ENCODE measurements around the gene YBEY. TPM values are rescaled to one million over a fixed set of nuclear protein-coding genes. Genes with fewer than 3 reads are reported as not detected.

YBEY gene
- total RNA-seq, 2 experiments from 2014 or later = 16.4 to 17.7 TPM

GRCh38 chr21:46256501-46256994 is 29.6 kb upstream of the YBEY start:
- POLR2A ChIA-PET = no interaction called here
- CTCF ChIA-PET = no interaction called here

- CTCF ChIA-PET = no interaction called here
- POLR2A ChIA-PET = no interaction called here
Observed at GRCh38 chr21:46264046-46264689, 22.0 kb upstream of the YBEY start.

- CTCF ChIA-PET = no interaction called here
Observed at GRCh38 chr21:46264690-46265144, 21.4 kb upstream of the YBEY start.

GRCh38 chr21:46265736-46266525 is 20.2 kb upstream of the YBEY start:
- ChIA-PET CTCF (no interaction called here), POLR2A (no interaction called here)

More at GRCh38 chr21:46264690-46265144, 21.4 kb upstream of the YBEY start:
- POLR2A ChIA-PET = no interaction called here

- POLR2A ChIA-PET = no interaction called here
- CTCF ChIA-PET = no interaction called here
Observed at GRCh38 chr21:46266946-46267345, 19.2 kb upstream of the YBEY start.

GRCh38 chr21:46268371-46268770 is 17.8 kb upstream of the YBEY start:
- POLR2A ChIA-PET = interaction anchor here (1.0 kb wide), 1 partner anchor 9 kb away, joined by 3 read pairs; no protein-coding TSS in a partner anchor
- CTCF ChIA-PET = interaction anchor here (1.2 kb wide), 1 partner anchor 10 kb away, joined by 4 read pairs; no protein-coding TSS in a partner anchor

GRCh38 chr21:46269466-46269865 is 16.7 kb upstream of the YBEY start:
- CTCF ChIA-PET = no interaction called here

GRCh38 chr21:46273341-46273740 is 12.8 kb upstream of the YBEY start:
- ChIA-PET CTCF (no interaction called here), POLR2A (no interaction called here)

More at GRCh38 chr21:46269466-46269865, 16.7 kb upstream of the YBEY start:
- POLR2A ChIA-PET = no interaction called here

GRCh38 chr21:46274797-46275390 is 11.2 kb upstream of the YBEY start:
- POLR2A ChIA-PET = interaction anchor here (0.7 kb wide), 1 partner anchor 23 kb away, joined by 5 read pairs; no protein-coding TSS in a partner anchor
- CTCF ChIA-PET = interaction anchor here (0.7 kb wide), 1 partner anchor 11 kb away, joined by 3 read pairs; the partner anchor contains the start of genes MCM3AP and YBEY

- CTCF ChIA-PET = interaction anchor here (1.3 to 1.8 kb wide), 4 partner anchors 25 to 311 kb away, joined by 3 to 6 read pairs (median 4); no protein-coding TSS in a partner anchor
- POLR2A ChIA-PET = no interaction called here
Observed at GRCh38 chr21:46284077-46284644, 2.0 kb upstream of the YBEY start.

GRCh38 chr21:46284733-46285132 is 1.4 kb upstream of the YBEY start:
- POLR2A ChIA-PET = interaction anchor here (0.7 kb wide), 2 partner anchors 9 to 44 kb away, joined by 3 to 4 read pairs; no protein-coding TSS in a partner anchor
- CTCF ChIA-PET = interaction anchor here (0.7 to 1.8 kb wide), 5 partner anchors 25 to 312 kb away, joined by 3 to 6 read pairs (median 3); no protein-coding TSS in a partner anchor

GRCh38 chr21:46285206-46285661 is 908 bp upstream of the YBEY start, which contains the start of gene MCM3AP:
Gene MCM3AP, minus strand, starts transcription at chr21:46285611. Its CDS starts 325 bp downstream, at chr21:46285286.
- ChIA-PET POLR2A (interaction anchor here (0.7 kb wide), 2 partner anchors 9 to 43 kb away, joined by 3 to 4 read pairs; no protein-coding TSS in a partner anchor), CTCF (interaction anchor here (0.7 to 1.8 kb wide), 6 partner anchors 10 to 312 kb away, joined by 3 to 6 read pairs (median 3); no protein-coding TSS in a partner anchor)

GRCh38 chr21:46286648-46287002 is 483 bp downstream of the YBEY start:
- CTCF ChIA-PET = no interaction called here
- POLR2A ChIA-PET = no interaction called here

GRCh38 chr21:46287541-46287940 is 1.4 kb downstream of the YBEY start:
- ChIA-PET POLR2A (no interaction called here), CTCF (no interaction called here)

- POLR2A ChIA-PET = no interaction called here
- CTCF ChIA-PET = no interaction called here
Observed at GRCh38 chr21:46289655-46290179, 3.6 kb downstream of the YBEY start.

GRCh38 chr21:46291561-46291960 is 5.4 kb downstream of the YBEY start:
- ChIA-PET CTCF (no interaction called here), POLR2A (no interaction called here)

- POLR2A ChIA-PET = interaction anchor here (0.6 kb wide), 1 partner anchor 11 kb away, joined by 9 read pairs; no protein-coding TSS in a partner anchor
- CTCF ChIA-PET = no interaction called here
Observed at GRCh38 chr21:46294647-46295176, 8.6 kb downstream of the YBEY start.

- CTCF ChIA-PET = no interaction called here
- POLR2A ChIA-PET = no interaction called here
Observed at GRCh38 chr21:46295177-46295770, 9.1 kb downstream of the YBEY start.
